Prostate gland (tissue), 2 donors: Measurements from ENCODE around the gene FMN1.

ENCODE experiments used
- CTCF ChIP-seq, 4 experiments: fragments of 200-600 bp in 2 of 4; fragments of 450-650 bp in 2 of 4; sonication (generic) in 2 of 4; IDR thresholded peaks; 1 replicate in 3 of 4; 2 replicates in 1 of 4; pipeline ENCODE4 v1.5.1; 2016 to 2019; ENCODE audit warnings: antibody characterized with exemption in 4 of 4, mild to moderate bottlenecking in 2 of 4, moderate library complexity in 2 of 4
- POLR2A ChIP-seq: fragments of 450-650 bp; IDR thresholded peaks from one replicate; pipeline ENCODE4 v1.6.1; 2016; ENCODE audit warnings: antibody characterized with exemption, mild to moderate bottlenecking

GRCh38 chr15:32871883-32872282 lies 322.6 kb downstream of the FMN1 start:
- TF ChIP-seq CTCF (IDR thresholded peaks at IDR 0.05): no peak
- no peak for TF ChIP-seq POLR2A
